Measurements from ENCODE around the gene AP4S1. TPM values are rescaled to one million over a fixed set of nuclear protein-coding genes. Genes with fewer than 3 reads are reported as not detected.
A peak's percentile ranks its signal among the peaks of the same experiment; 100 is the strongest.

AP4S1 gene
- total RNA-seq, 1 donor from 2014 or later = 11.4 TPM

DNA sequence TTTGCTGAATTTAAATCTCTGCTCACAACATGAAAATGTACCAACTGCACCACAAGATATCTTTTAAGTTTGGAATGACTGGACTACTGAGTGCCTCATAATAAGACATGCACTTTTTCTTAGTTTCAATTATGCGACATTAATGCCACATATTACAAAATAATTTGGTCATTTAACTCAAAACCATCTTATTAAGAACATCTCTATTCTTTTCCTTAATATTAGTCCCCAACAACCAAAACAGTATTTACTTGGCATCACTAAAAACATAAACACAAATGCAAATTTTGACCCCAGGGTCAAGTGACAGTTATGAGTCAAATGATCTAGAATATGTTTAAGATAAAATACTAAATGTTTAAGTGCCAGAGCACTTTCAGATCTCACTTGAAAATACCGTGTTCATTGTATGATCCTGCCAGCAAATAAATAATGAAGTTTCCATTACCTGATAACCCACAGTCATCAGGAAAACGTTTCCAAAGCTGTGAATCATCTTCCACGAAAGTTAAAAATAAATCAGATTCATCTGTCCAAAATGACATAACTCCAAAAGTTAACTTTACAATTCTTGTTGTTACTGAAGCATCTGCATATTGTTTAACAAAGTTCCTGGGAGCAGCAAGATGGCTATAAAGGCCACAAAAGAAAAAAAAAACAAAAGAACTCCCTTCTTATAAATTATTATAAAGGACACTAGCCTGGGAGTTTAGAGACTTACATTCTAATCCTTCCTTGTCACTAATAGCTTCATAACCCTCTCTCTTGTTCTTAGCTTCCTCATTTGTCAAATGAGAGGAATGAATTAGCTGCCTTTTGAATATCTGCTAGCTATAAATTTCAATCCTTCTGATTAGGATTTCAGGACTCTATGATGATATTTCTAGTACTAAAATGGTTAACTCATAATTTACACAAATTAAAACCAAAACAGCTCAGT, 30.5 kb upstream of the AP4S1 start:
- no peak for DNase-seq (ENCODE audit: extremely low spot score, unreplicated experiment)
- no peaks in the 10 kb centered on the region for H3K27me3 Mint-ChIP-seq
- H3K4me3 Mint-ChIP-seq = no peak overlapping the region
- TF ChIP-seq CTCF (conservative IDR thresholded peaks at IDR 0.05) = no peak
- H3K4me1 Mint-ChIP-seq (ENCODE audit: unreplicated experiment) = peaks cover 31% of the 10 kb centered on the region
- H3K36me3 Mint-ChIP-seq = peaks cover 22% of the 10 kb centered on the region
- H3K27ac Mint-ChIP-seq = no peak overlapping the region
- peaks cover 10% of the 10 kb centered on the region for H3K9me3 Mint-ChIP-seq

- no peak overlapping the region for H3K4me3 Mint-ChIP-seq
- peaks cover 10% of the 10 kb centered on the region for H3K9me3 Mint-ChIP-seq
- TF ChIP-seq CTCF (conservative IDR thresholded peaks at IDR 0.05) = no peak
- peaks cover 29% of the 10 kb centered on the region for H3K36me3 Mint-ChIP-seq
- H3K27ac Mint-ChIP-seq = no peak overlapping the region
- H3K27me3 Mint-ChIP-seq = no peaks in the 10 kb centered on the region
- peaks cover 34% of the 10 kb centered on the region for H3K4me1 Mint-ChIP-seq (ENCODE audit: unreplicated experiment)
- DNase-seq (ENCODE audit: extremely low spot score, unreplicated experiment) = no peak
Measured at GRCh38 chr14:30995689-30996088, 29.8 kb upstream of the AP4S1 start.

DNA sequence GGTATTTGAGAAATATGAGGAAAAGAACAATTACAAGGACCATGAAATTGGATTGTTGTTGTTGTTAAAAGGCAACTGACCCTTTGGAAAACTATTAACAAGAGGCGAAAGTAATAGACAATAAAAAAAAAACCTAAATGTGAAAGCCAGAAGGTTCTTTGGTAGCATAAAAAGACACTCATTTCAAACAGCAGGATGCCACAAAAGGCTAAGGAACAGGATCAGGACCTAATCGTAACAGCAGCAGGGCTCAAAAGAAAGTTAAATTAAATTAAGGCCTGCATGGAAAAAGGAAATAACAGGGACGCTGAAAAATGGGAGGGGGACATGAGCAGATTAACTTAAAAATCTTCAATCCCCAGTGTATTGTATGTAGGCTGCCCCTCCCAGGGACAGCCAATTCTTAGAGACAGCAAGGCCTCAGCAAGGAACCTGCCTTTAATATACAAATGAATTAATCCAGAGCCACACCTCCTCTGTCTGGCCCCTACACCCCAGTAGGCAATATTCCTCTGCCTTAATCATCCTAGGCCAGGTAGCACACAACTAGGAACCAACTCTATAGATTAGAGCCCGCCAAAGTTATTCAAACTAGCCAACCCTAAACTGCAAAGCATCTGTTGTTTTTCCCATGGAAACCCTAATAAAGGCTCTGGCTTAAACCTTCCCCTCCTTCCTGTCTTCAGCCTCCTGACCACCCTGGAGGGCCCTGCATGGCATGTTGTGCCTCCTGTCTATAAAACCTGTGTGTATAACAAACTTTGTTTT, 28.4 kb upstream of the AP4S1 start:
- no peak for TF ChIP-seq CTCF (conservative IDR thresholded peaks at IDR 0.05)
- Mint-ChIP-seq H3K36me3 (peaks cover 38% of the 10 kb centered on the region), H3K27ac (peak overlapping the region; percentile 13), H3K27me3 (no peaks in the 10 kb centered on the region), H3K9me3 (peaks cover 10% of the 10 kb centered on the region), H3K4me3 (no peak overlapping the region), H3K4me1 (ENCODE audit: unreplicated experiment) (peaks cover 37% of the 10 kb centered on the region)
- no peak for DNase-seq (ENCODE audit: extremely low spot score, unreplicated experiment)

GRCh38 chr14:30998100-30998706, 27.2 kb upstream of the AP4S1 start:
- peaks cover 43% of the 10 kb centered on the region for H3K36me3 Mint-ChIP-seq
- no peak overlapping the region for H3K27ac Mint-ChIP-seq
- peaks cover 10% of the 10 kb centered on the region for H3K9me3 Mint-ChIP-seq
- no peaks in the 10 kb centered on the region for H3K27me3 Mint-ChIP-seq
- no peak for TF ChIP-seq CTCF (conservative IDR thresholded peaks at IDR 0.05)
- no peak overlapping the region for H3K4me3 Mint-ChIP-seq
- H3K4me1 Mint-ChIP-seq (ENCODE audit: unreplicated experiment) = peaks cover 37% of the 10 kb centered on the region
- DNase-seq (ENCODE audit: extremely low spot score, unreplicated experiment) = no peak

GRCh38 chr14:30999038-30999773, 26.2 kb upstream of the AP4S1 start:
- Mint-ChIP-seq H3K4me1 (ENCODE audit: unreplicated experiment) (peaks cover 37% of the 10 kb centered on the region), H3K27me3 (no peaks in the 10 kb centered on the region), H3K27ac (no peak overlapping the region), H3K4me3 (no peak overlapping the region), H3K9me3 (peaks cover 10% of the 10 kb centered on the region), H3K36me3 (peaks cover 47% of the 10 kb centered on the region)
- no peak for TF ChIP-seq CTCF (conservative IDR thresholded peaks at IDR 0.05)
- no peak for DNase-seq (ENCODE audit: extremely low spot score, unreplicated experiment)

All from type B pancreatic cell (in vitro differentiated cells).